Astrocyte (in vitro differentiated cells and primary cell): ENCODE data around the gene TMCO6. TPM values are rescaled to one million over a fixed set of nuclear protein-coding genes. Genes with fewer than 3 reads are reported as not detected.
"Not testable (repeated sequence)": the region's sequence is repeated elsewhere in the genome, so short reads cannot be mapped to it uniquely, and the experiment has no call there.

Experiments
- DNase-seq: peaks from one replicate; pipeline ENCODE4 v3.0.0-alpha.2; 2010; ENCODE audit warnings: low read depth
- FAIRE-seq: peaks from 2 replicates; lab custom pipeline; 2011; peaks lifted over from hg19 to GRCh38; lab: Jason Lieb, UNC
- H2AFZ ChIP-seq: 2 replicates; pipeline ENCODE4 v1.6.0; 2012; ENCODE audit warnings: low read depth, low read length, inconsistent platforms
- H3K27ac ChIP-seq: 2 replicates; pipeline ENCODE4 v1.5.1; 2011; ENCODE audit warnings: low read depth, low read length, inconsistent platforms
- H3K27me3 ChIP-seq: 2 replicates; pipeline ENCODE4 v1.6.0; 2011; ENCODE audit warnings: low read length, inconsistent platforms; ENCODE audit not compliant: insufficient read depth
- H3K36me3 ChIP-seq: 2 replicates; pipeline ENCODE4 v1.5.1; 2011; ENCODE audit warnings: low read length, inconsistent platforms; ENCODE audit not compliant: insufficient read depth
- H3K4me1 ChIP-seq: 2 replicates; pipeline ENCODE4 v1.5.1; 2011; ENCODE audit warnings: low read length, inconsistent platforms; ENCODE audit not compliant: insufficient read depth
- H3K4me2 ChIP-seq: 2 replicates; pipeline ENCODE4 v1.6.0; 2012; ENCODE audit warnings: low read length, inconsistent platforms
- H3K4me3 ChIP-seq: 2 replicates; pipeline ENCODE4 v1.5.1; 2011; ENCODE audit warnings: low read depth, mild to moderate bottlenecking, low read length, inconsistent platforms; ENCODE audit not compliant: insufficient read depth
- H3K79me2 ChIP-seq: 2 replicates; pipeline ENCODE4 v1.6.0; 2012; ENCODE audit warnings: mild to moderate bottlenecking, low read length, inconsistent platforms; ENCODE audit not compliant: insufficient read depth
- H3K9ac ChIP-seq: 2 replicates; pipeline ENCODE4 v1.6.0; 2012; ENCODE audit warnings: mild to moderate bottlenecking, low read length, inconsistent platforms
- H3K9me3 ChIP-seq: 2 replicates; pipeline ENCODE4 v1.5.1; 2012; ENCODE audit warnings: low read depth, mild to moderate bottlenecking, low read length, inconsistent platforms; ENCODE audit not compliant: insufficient read depth
- H4K20me1 ChIP-seq: 2 replicates; pipeline ENCODE4 v1.6.0; 2012; ENCODE audit warnings: low read length, inconsistent platforms; ENCODE audit not compliant: insufficient read depth
- H3K27ac Mint-ChIP-seq: one replicate; pipeline ENCODE4 v1.8.0; 2021; ENCODE audit warnings: mild to moderate bottlenecking, mixed read lengths; ENCODE audit not compliant: unreplicated experiment
- H3K27me3 Mint-ChIP-seq: one replicate; pipeline ENCODE4 v1.8.0; 2021; ENCODE audit warnings: low read depth, mixed read lengths; ENCODE audit not compliant: unreplicated experiment
- H3K36me3 Mint-ChIP-seq: one replicate; pipeline ENCODE4 v1.8.0; 2021; ENCODE audit warnings: low read depth, mixed read lengths; ENCODE audit not compliant: unreplicated experiment
- H3K4me1 Mint-ChIP-seq: one replicate; pipeline ENCODE4 v1.8.0; 2021; ENCODE audit warnings: low read depth, mixed read lengths; ENCODE audit not compliant: unreplicated experiment
- H3K4me3 Mint-ChIP-seq: one replicate; pipeline ENCODE4 v1.8.0; 2021; ENCODE audit warnings: mild to moderate bottlenecking, moderate library complexity, mixed read lengths; ENCODE audit not compliant: unreplicated experiment
- H3K9me3 Mint-ChIP-seq: one replicate; pipeline ENCODE4 v1.8.0; 2021; ENCODE audit warnings: mild to moderate bottlenecking, mixed read lengths; ENCODE audit not compliant: unreplicated experiment
- CTCF ChIP-seq: IDR thresholded peaks from 2 replicates; pipeline ENCODE4 v1.5.1; 2011; ENCODE audit warnings: low read depth, mild to moderate bottlenecking, inconsistent platforms, low read length, moderate library complexity; ENCODE audit not compliant: insufficient read depth
- EZH2 ChIP-seq: IDR thresholded peaks from 2 replicates; pipeline ENCODE4 v1.6.1; 2012; ENCODE audit warnings: mild to moderate bottlenecking, low read length, inconsistent platforms; ENCODE audit not compliant: insufficient read depth
- total RNA-seq: library from RNA; stranded (reverse); gene quantifications from 2 replicates; pipeline ENCODE4 v1.2.1, GENCODE V29; 2021

TMCO6 gene
- total RNA-seq, 1 donor from 2014 or later, result 7.0 TPM

DNA sequence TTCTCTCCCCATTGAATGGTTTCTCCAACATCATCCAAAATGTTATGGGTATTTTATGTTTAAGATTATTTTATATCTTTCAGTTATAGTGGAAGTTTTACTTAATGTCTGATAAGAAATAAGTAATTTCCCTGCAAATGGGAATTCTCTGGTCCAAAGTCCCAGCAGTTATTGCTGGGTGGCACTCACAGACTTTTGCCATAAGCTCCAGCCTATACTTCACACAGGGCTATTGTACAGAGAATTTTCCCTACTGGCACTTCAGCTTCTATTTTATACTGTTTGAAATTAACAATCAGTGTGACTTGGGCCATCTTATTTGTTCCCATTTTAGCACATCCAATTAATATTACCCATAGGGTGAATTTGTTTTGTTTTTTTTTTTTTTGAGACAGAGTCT is 39.2 kb upstream of the TMCO6 start:
- FAIRE-seq (no peak), DNase-seq (no peak)
- Histone ChIP-seq H3K4me3 (no peak overlapping the region), H4K20me1 (no peaks in the 10 kb centered on the region), H3K27ac (no peak overlapping the region), H3K4me1 (no peaks in the 10 kb centered on the region), H2AFZ (no peak overlapping the region), H3K9ac (no peak overlapping the region), H3K79me2 (no peaks in the 10 kb centered on the region), H3K27me3 (peaks cover 8% of the 10 kb centered on the region), H3K4me2 (no peak overlapping the region), H3K36me3 (no peaks in the 10 kb centered on the region), H3K9me3 (no peaks in the 10 kb centered on the region)
- H3K4me3 Mint-ChIP-seq, result no peak overlapping the region
- no peak for TF ChIP-seq CTCF
- no peak for TF ChIP-seq EZH2
- no peak overlapping the region for H3K27ac Mint-ChIP-seq
- no peaks in the 10 kb centered on the region for H3K36me3 Mint-ChIP-seq
- H3K27me3 Mint-ChIP-seq, result peaks cover 19% of the 10 kb centered on the region
- H3K9me3 Mint-ChIP-seq, result peaks cover 2% of the 10 kb centered on the region
- H3K4me1 Mint-ChIP-seq, result no peaks in the 10 kb centered on the region

DNA sequence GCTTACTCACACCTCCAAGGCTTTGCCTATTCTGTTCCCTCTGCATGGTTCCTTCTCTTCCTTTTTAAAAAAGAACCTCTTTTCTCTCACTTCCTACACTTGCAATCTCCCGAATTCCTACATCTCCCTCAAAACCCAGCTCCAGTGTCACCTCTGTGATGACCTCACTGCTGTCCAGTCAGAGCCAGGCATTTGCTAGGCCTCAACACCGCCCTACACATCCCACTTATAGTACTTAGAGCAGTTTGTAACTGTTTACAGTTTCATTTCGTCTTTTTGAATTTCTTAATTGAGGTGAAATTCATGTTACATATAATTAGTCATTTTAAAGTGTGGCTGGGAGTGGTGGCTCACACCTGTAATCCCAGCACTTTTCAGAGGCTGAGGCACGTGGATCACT is 37.1 kb upstream of the TMCO6 start:
- Histone ChIP-seq H3K4me3 (no peak overlapping the region), H3K27me3 (no peaks in the 10 kb centered on the region), H3K4me2 (no peak overlapping the region), H3K9me3 (no peaks in the 10 kb centered on the region), H3K4me1 (no peaks in the 10 kb centered on the region), H3K9ac (no peak overlapping the region), H3K79me2 (no peaks in the 10 kb centered on the region), H4K20me1 (no peaks in the 10 kb centered on the region), H3K27ac (no peak overlapping the region), H3K36me3 (no peaks in the 10 kb centered on the region), H2AFZ (no peak overlapping the region)
- TF ChIP-seq EZH2 (no peak), CTCF (no peak)
- no peak for FAIRE-seq
- Mint-ChIP-seq H3K27ac (no peak overlapping the region), H3K4me1 (no peaks in the 10 kb centered on the region), H3K9me3 (peaks cover 2% of the 10 kb centered on the region), H3K36me3 (no peaks in the 10 kb centered on the region), H3K27me3 (peaks cover 12% of the 10 kb centered on the region), H3K4me3 (no peak overlapping the region)
- DNase-seq, result no peak

- not testable (repeated sequence) for H3K9me3 Mint-ChIP-seq, H4K20me1 ChIP-seq, DNase-seq, H3K36me3 ChIP-seq, H3K4me1 ChIP-seq, H3K9ac ChIP-seq, FAIRE-seq, H3K4me1 Mint-ChIP-seq, H3K4me2 ChIP-seq, H3K9me3 ChIP-seq, H3K36me3 Mint-ChIP-seq, H3K27ac Mint-ChIP-seq, H2AFZ ChIP-seq, H3K27me3 ChIP-seq, H3K4me3 ChIP-seq, H3K4me3 Mint-ChIP-seq, H3K79me2 ChIP-seq, H3K27ac ChIP-seq
- peaks cover 12% of the 10 kb centered on the region for H3K27me3 Mint-ChIP-seq
These were observed 35.9 kb upstream of the TMCO6 start for GRCh38 chr5:140603446-140603698.
